Endodermal cell (in vitro differentiated cells): ENCODE results near the gene ENHO. TPM values are rescaled to one million over a fixed set of nuclear protein-coding genes. Genes with fewer than 3 reads are reported as not detected.

Experiments used
- DNase-seq: peaks from one replicate; pipeline ENCODE4 v3.0.0-alpha.2; 2017
- H3K27ac ChIP-seq: 2 replicates; pipeline ENCODE4 v1.5.1; 2013; ENCODE audit warnings: mild to moderate bottlenecking, low read depth, low read length, moderate library complexity
- H3K27me3 ChIP-seq: 2 replicates; pipeline ENCODE4 v1.6.1; 2013; ENCODE audit warnings: mild to moderate bottlenecking, low read length, moderate library complexity; ENCODE audit not compliant: insufficient read depth, control insufficient read depth, poor library complexity, severe bottlenecking
- H3K36me3 ChIP-seq: 2 replicates; pipeline ENCODE4 v1.7.0; 2013; ENCODE audit warnings: mild to moderate bottlenecking, low read length, moderate library complexity; ENCODE audit not compliant: control insufficient read depth, insufficient read depth
- H3K4me1 ChIP-seq: one replicate; pipeline ENCODE4 v1.7.0; 2013; ENCODE audit warnings: low read length; ENCODE audit not compliant: control insufficient read depth, insufficient read depth
- H3K4me3 ChIP-seq: 2 replicates; pipeline ENCODE4 v1.5.1; 2013; ENCODE audit warnings: mild to moderate bottlenecking, low read length, moderate library complexity
- H3K9ac ChIP-seq: 2 replicates; pipeline ENCODE4 v1.6.1; 2013; ENCODE audit warnings: mild to moderate bottlenecking, low read length, moderate library complexity; ENCODE audit not compliant: poor library complexity, severe bottlenecking; ENCODE audit errors: extremely low read depth
- H3K9me3 ChIP-seq: 2 replicates; pipeline ENCODE4 v1.6.1; 2013; ENCODE audit warnings: mild to moderate bottlenecking, low read length, moderate library complexity; ENCODE audit not compliant: control insufficient read depth
- H3K27ac Mint-ChIP-seq: 2 replicates; pipeline ENCODE4 v1.8.0; 2020; ENCODE audit warnings: mixed read lengths
- H3K27me3 Mint-ChIP-seq: 2 replicates; pipeline ENCODE4 v1.8.0; 2021; ENCODE audit warnings: mild to moderate bottlenecking, mixed read lengths; ENCODE audit not compliant: insufficient read depth
- H3K36me3 Mint-ChIP-seq: 2 replicates; pipeline ENCODE4 v1.8.0; 2020; ENCODE audit warnings: low read depth, mixed read lengths
- H3K4me1 Mint-ChIP-seq: 2 replicates; pipeline ENCODE4 v1.8.0; 2020; ENCODE audit warnings: mixed read lengths
- H3K4me3 Mint-ChIP-seq: 2 replicates; pipeline ENCODE4 v1.8.0; 2020; ENCODE audit warnings: mild to moderate bottlenecking, moderate library complexity, mixed read lengths
- H3K9me3 Mint-ChIP-seq: 2 replicates; pipeline ENCODE4 v1.8.0; 2020; ENCODE audit warnings: mild to moderate bottlenecking, mixed read lengths
- WGBS, 2 experiments: methylation state at CpG; one replicate each; pipeline versions ENCODE4 v1.1.5 to v1.1.7; 2013; ENCODE audit warnings: missing lambda C conversion rate in 2 of 2, mixed read lengths in 1 of 2; ENCODE audit not compliant: insufficient coverage in 1 of 2, insufficient read length in 1 of 2; 5-methylcytosine and 5-hydroxymethylcytosine counted together
- total RNA-seq, 2 donors: library from RNA; stranded (reverse); fragmentation: NEBNext Ultra II Directional in 1 of 2; extraction: Animal tissue kit (Norgen Biotek cat#: 25700) in 1 of 2; gene quantifications; 2 replicates in 1 of 2; 3 replicates in 1 of 2; pipeline ENCODE4 v1.2.1, GENCODE V29; 2021
- TF ChIP-seq, protein P1 (sequence below): fragments of 200-600 bp; sonication (generic); conservative IDR thresholded peaks from 2 replicates; pipeline ENCODE4 v1.5.0; 2021; ENCODE audit warnings: antibody characterized with exemption, mild to moderate bottlenecking

Gene ENHO
- total RNA-seq, 2 donors from 2014 or later = 7.1 to 14.5 TPM

DNA sequence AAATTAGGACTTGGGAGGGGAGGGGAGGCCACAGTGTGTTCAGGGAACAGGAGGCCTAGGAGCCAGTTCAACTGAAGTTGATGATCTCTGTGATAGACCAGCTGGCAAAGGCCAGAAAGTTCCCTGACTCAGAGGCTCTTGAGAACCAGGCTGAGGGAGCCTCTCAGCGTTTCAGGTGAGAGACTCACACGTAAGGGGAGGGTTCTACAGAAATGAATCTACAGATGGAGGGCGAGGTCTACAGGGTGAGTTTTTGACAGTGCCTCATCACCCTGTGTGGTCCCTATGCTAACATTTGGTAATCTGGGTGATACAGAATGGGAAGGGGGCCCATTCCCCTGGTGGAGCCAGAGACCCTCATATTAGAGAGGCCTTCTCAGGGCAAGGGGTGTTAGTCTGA lies 32.0 kb downstream of the ENHO start:
- Histone ChIP-seq H3K4me1 (no peaks in the 10 kb centered on the region), H3K9me3 (no peaks in the 10 kb centered on the region), H3K4me3 (no peak overlapping the region), H3K27me3 (peaks cover 37% of the 10 kb centered on the region), H3K9ac (no peak overlapping the region), H3K27ac (no peak overlapping the region), H3K36me3 (no peaks in the 10 kb centered on the region)
- WGBS, 2 experiments = 79% methylated on average over 3 of the region's 3 CpGs; no CpG with 5 or more reads in 1 of the 2 experiments
- DNase-seq = peak; percentile 18
- Mint-ChIP-seq H3K9me3 (no peaks in the 10 kb centered on the region), H3K4me1 (no peaks in the 10 kb centered on the region), H3K4me3 (no peak overlapping the region), H3K27me3 (peaks cover 58% of the 10 kb centered on the region), H3K27ac (no peak overlapping the region), H3K36me3 (no peaks in the 10 kb centered on the region)
- TF ChIP-seq, protein P1, sequence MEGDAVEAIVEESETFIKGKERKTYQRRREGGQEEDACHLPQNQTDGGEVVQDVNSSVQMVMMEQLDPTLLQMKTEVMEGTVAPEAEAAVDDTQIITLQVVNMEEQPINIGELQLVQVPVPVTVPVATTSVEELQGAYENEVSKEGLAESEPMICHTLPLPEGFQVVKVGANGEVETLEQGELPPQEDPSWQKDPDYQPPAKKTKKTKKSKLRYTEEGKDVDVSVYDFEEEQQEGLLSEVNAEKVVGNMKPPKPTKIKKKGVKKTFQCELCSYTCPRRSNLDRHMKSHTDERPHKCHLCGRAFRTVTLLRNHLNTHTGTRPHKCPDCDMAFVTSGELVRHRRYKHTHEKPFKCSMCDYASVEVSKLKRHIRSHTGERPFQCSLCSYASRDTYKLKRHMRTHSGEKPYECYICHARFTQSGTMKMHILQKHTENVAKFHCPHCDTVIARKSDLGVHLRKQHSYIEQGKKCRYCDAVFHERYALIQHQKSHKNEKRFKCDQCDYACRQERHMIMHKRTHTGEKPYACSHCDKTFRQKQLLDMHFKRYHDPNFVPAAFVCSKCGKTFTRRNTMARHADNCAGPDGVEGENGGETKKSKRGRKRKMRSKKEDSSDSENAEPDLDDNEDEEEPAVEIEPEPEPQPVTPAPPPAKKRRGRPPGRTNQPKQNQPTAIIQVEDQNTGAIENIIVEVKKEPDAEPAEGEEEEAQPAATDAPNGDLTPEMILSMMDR = no peak

DNA sequence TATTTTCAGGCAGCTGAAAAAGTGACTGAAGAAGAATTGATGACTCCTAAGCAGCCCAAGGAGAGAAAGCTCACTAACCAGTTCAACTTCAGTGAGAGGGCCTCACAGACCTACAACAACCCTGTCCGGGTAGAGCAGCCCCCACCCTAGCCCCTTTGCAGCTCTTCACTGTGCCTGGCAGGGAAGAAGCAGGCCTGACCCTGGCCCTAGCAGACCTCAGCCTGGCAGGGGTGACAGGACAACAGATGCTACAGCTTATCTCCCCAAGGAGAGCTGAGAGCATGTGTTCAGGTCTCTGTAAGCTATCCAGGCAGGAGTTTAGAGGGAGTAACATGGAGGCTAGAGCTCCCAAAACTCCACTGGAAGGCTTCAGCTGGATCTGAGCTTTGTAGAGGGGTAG lies 32.4 kb downstream of the ENHO start:
- no peaks in the 10 kb centered on the region for H3K36me3 Mint-ChIP-seq
- Histone ChIP-seq H3K4me3 (no peak overlapping the region), H3K27ac (no peak overlapping the region), H3K27me3 (peaks cover 40% of the 10 kb centered on the region), H3K36me3 (no peaks in the 10 kb centered on the region), H3K9me3 (no peaks in the 10 kb centered on the region), H3K4me1 (no peaks in the 10 kb centered on the region), H3K9ac (no peak overlapping the region)
- H3K4me3 Mint-ChIP-seq = no peak overlapping the region
- DNase-seq = no peak
- TF ChIP-seq, protein P1 = no peak
- peaks cover 54% of the 10 kb centered on the region for H3K27me3 Mint-ChIP-seq
- H3K9me3 Mint-ChIP-seq = no peaks in the 10 kb centered on the region
- WGBS, 2 experiments = 87% methylated on average over 1 of the region's 1 CpG; no CpG with 5 or more reads in 1 of the 2 experiments
- H3K27ac Mint-ChIP-seq = no peak overlapping the region
- no peaks in the 10 kb centered on the region for H3K4me1 Mint-ChIP-seq

DNA sequence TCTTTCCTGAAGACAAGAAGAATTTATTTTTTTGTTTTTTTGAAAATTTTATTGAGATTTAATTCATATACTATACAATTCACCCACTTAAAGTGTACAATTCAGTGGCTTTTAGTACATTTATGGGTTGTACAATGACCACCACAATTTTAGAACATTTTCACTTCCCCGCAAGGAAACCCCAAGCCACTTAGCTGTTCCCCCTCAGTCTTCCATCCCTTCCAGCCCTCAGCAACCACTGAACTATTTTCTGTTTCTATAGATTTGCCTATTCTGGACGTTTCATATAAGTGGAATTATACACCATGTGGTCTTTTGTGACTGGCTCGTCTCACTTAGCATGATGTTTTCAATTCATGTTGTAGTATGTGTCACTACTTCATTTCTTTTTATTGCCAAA lies 36.2 kb downstream of the ENHO start:
- Histone ChIP-seq H3K27me3 (peaks cover 32% of the 10 kb centered on the region), H3K9me3 (no peaks in the 10 kb centered on the region), H3K4me1 (no peaks in the 10 kb centered on the region), H3K4me3 (no peak overlapping the region), H3K36me3 (no peaks in the 10 kb centered on the region), H3K27ac (no peak overlapping the region), H3K9ac (no peak overlapping the region)
- TF ChIP-seq, protein P1 = no peak
- no peaks in the 10 kb centered on the region for H3K4me1 Mint-ChIP-seq
- WGBS, 2 experiments = 86 to 91% methylated on average over 1 to 3 of the region's 3 CpGs
- H3K36me3 Mint-ChIP-seq = no peaks in the 10 kb centered on the region
- H3K27me3 Mint-ChIP-seq = peaks cover 44% of the 10 kb centered on the region
- no peak for DNase-seq
- no peak overlapping the region for H3K27ac Mint-ChIP-seq
- H3K9me3 Mint-ChIP-seq = no peaks in the 10 kb centered on the region
- no peak overlapping the region for H3K4me3 Mint-ChIP-seq
